ENCODE results near the gene METTL15.

GRCh38 chr11:28195449-28195848 is 87.3 kb downstream of the METTL15 start:
- TF ChIP-seq CTCF (IDR thresholded peaks at IDR 0.05; ENCODE audit: low read depth, low read length) (no peak), MAX (IDR thresholded peaks at IDR 0.05; ENCODE audit: low read depth, low read length) (no peak), POLR2A (IDR thresholded peaks at IDR 0.05; ENCODE audit: extremely low read depth, insufficient read length) (no peak), MYC (IDR thresholded peaks at IDR 0.05; ENCODE audit: low read depth, low read length) (no peak)
